GM12892 (cell line): Measurements from ENCODE around the gene GMPS.

Source experiments
- POLR2A ChIP-seq: IDR thresholded peaks from 2 replicates; pipeline ENCODE4 v1.6.1; 2011; ENCODE audit warnings: low read depth, low read length, control low read depth
- POLR2AphosphoS5 ChIP-seq: IDR thresholded peaks from 2 replicates; pipeline ENCODE4 v1.6.1; 2011; ENCODE audit warnings: low read depth, low read length, control low read depth
- TAF1 ChIP-seq: IDR thresholded peaks from 2 replicates; pipeline ENCODE4 v1.6.1; 2011; ENCODE audit warnings: low read depth, mild to moderate bottlenecking, control low read depth, low read length, borderline replicate concordance

DNA sequence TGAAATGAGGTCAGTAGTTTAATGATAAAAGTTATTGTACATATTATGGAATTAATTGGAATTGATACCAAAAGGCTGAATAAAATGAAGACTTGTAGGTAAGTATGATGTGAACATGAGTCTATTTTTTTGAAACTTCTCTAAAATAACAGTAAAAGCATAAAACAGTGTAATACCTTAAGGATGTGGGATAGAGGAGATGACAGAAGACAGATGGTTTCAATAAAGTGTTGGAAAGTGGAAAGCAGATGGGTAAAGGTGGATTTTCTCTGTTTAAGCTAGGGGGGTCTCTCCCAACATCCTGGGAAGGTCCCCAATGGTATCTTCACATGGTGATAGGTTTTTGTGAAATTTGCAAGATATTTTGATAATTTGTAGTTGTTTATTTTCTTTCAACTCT lies 41.6 kb downstream of the GMPS start:
- no peak for TF ChIP-seq POLR2AphosphoS5
- TF ChIP-seq POLR2A = no peak
- TF ChIP-seq TAF1 = no peak
